ENCODE results near the gene MYBBP1A.

The MYBBP1A gene

DNA sequence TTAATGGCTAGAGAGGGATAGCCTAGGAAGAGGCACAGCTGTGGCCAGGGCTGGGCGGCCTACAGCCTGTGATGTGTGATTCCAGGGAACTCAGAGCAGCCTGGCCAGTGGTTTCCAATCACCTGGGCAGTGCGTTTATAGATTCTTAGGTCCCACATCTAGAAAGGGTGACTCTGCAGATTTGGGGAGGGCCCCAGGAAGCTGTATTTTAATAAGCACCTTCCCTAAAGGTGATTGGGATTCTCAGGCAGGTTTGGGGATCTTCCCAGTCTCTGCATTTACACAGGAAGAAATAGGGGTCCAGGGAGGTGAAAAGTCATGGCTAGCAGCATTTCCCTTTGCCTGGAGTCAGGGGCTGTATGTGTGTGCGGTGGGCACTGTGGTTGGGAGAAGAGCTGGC, 47.0 kb downstream of the MYBBP1A start:
- no peak overlapping the region for H3K27ac ChIP-seq
- TF ChIP-seq, protein P1, sequence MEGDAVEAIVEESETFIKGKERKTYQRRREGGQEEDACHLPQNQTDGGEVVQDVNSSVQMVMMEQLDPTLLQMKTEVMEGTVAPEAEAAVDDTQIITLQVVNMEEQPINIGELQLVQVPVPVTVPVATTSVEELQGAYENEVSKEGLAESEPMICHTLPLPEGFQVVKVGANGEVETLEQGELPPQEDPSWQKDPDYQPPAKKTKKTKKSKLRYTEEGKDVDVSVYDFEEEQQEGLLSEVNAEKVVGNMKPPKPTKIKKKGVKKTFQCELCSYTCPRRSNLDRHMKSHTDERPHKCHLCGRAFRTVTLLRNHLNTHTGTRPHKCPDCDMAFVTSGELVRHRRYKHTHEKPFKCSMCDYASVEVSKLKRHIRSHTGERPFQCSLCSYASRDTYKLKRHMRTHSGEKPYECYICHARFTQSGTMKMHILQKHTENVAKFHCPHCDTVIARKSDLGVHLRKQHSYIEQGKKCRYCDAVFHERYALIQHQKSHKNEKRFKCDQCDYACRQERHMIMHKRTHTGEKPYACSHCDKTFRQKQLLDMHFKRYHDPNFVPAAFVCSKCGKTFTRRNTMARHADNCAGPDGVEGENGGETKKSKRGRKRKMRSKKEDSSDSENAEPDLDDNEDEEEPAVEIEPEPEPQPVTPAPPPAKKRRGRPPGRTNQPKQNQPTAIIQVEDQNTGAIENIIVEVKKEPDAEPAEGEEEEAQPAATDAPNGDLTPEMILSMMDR (IDR thresholded peaks at IDR 0.05): no peak
- no peak for TF ChIP-seq ZFX (IDR thresholded peaks at IDR 0.05; ENCODE audit: borderline replicate concordance)

DNA sequence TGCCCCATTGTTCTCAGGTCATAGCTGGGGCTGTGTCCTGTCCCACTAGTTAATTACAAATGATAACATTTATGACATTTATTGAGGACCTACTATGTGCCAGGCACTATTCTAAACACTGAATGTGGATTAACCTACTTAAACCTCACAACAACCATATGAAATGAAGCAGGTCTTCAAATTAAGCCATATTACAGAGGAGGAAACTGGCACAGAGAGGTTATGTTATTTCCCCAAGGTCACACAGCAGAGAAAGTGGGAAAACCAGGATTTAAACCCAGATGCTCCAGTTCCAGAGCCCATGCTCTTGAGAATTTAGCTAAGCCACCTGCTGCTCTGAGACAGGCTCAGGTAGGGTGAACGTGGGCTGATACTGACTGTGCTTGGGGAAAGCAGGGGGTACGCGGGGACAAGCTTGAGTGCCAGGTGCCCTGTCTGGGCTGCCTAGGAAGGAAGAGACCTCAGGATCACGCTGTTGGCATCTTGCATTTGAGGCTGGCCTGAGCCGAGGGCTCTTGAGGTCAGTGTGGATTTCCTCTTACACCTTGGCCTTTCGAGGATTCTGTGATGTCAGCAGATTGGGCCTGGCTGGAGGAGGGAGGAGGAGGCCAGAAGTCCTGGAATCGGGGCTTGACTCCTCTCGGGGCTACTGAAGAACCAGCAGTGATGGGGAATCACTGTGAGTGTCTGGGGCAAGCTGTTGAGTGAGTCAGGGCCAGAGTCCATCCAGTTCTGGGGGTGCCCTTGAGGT, 47.6 kb downstream of the MYBBP1A start:
- H3K27ac ChIP-seq: no peak overlapping the region
- TF ChIP-seq ZFX (IDR thresholded peaks at IDR 0.05; ENCODE audit: borderline replicate concordance): no peak
- TF ChIP-seq, protein P1 (IDR thresholded peaks at IDR 0.05): no peak

DNA sequence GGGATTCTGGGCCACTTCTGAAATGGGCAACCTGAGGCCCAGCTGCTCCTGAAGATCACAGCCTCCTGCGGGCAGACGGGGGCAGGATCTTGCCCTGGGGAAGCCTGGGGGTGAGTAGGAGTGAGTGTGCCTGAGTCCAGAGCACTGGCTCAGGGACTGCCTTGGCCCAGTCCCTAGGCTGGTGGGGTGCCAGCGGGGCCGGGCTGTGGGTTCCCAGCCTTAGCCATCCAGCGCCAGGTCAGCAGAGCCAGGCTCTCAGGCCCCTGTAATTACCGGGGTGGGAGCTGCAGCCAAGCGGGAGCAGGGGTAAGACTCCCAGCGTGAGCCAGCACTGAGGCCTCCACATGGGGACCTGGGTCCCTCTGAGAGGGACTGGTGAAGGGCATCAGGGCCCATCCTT, 48.3 kb downstream of the MYBBP1A start:
- TF ChIP-seq, protein P1 (IDR thresholded peaks at IDR 0.05): no peak
- no peak for TF ChIP-seq ZFX (IDR thresholded peaks at IDR 0.05; ENCODE audit: borderline replicate concordance)
- H3K27ac ChIP-seq: no peak overlapping the region

DNA sequence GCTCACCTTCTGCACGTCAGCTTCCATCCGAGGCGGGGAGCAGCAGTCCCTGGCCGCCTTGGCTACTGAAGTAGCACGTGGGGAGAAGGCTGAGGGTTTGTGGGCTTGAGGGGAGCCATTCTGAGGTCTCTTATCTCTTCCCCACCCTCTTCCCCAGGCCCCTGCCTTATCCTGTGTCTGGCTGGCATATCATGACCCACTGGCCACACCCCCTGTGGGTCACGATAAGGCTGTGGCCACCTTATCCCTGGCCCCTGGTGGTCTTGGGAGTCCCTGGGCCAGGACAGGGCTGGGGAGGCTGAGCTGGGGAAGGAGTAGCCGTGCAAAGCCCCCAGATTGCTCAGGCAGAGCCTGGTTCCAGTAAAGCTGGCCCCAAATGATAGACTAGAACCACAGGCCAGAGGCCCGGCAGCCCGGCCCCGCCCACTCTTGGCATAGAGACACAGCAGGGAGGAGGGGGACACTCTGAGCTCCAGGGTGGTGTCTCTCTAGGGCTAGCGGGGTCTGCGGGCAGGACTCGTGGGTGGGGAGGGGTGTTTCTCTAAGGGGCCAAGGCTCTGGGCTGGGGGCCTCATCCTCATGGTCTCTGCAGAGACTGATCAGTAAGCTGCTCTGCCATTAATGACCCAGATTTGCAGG, 48.9 kb downstream of the MYBBP1A start:
- no peak for TF ChIP-seq ZFX (IDR thresholded peaks at IDR 0.05; ENCODE audit: borderline replicate concordance)
- TF ChIP-seq, protein P1 (IDR thresholded peaks at IDR 0.05): no peak
- no peak overlapping the region for H3K27ac ChIP-seq

DNA sequence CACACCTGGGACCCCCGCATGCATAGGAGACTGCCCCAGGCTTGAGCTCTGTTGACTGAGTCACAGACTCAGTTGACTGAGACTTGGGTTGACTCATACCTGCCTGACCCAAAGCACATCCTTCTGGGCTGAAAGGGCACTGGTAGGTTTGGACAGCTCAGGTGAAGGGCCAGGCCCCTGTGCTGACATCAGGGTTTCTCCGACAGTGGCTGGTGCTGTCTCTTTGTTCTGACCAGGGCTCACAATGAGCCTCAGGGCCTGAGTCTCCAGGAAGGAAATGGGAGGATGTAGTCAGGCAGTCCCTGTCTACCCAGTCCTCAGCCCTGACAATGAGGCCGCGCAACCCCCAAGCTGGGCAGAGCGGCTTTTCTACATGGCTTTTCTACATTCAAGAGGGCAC, 50.0 kb downstream of the MYBBP1A start:
- TF ChIP-seq, protein P1 (IDR thresholded peaks at IDR 0.05): no peak
- no peak for TF ChIP-seq ZFX (IDR thresholded peaks at IDR 0.05; ENCODE audit: borderline replicate concordance)
- H3K27ac ChIP-seq: no peak overlapping the region

DNA sequence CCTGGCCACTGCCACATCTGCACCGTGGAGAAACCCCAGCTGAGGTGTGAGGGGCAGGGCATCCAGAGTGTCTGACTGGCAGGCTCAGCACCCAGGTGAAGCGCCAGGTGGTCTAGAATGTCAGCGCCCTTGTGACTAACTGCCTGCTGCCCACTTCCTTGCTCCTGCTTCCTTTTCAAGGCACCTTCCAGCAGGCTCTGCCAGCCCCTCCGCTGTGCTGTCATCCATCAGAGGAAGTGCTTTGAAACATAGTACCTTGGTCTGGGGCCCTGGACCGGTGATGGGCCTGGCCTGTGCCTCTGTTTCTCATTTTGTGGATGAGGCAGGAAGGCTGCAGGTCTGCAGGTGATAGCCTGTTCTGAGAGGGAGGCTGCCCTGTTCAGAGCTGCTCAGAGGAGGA, 51.0 kb downstream of the MYBBP1A start:
- H3K27ac ChIP-seq: no peak overlapping the region
- TF ChIP-seq ZFX (IDR thresholded peaks at IDR 0.05; ENCODE audit: borderline replicate concordance): no peak
- TF ChIP-seq, protein P1 (IDR thresholded peaks at IDR 0.05): no peak

Measured in 22Rv1 (cell line).